ENCODE results near the gene CYP46A1.

Gene CYP46A1

GRCh38 chr14:99744199-99744872 is 60.2 kb downstream of the CYP46A1 start:
- DNase-seq (ENCODE audit: low read depth, low spot score), result no peak
- ChIA-PET CTCF (interaction anchor here (0.8 to 5.8 kb wide), 9 partner anchors 8 to 155 kb away, joined by 3 to 43 read pairs (median 4); partner anchors contain the start of gene EML1), POLR2A (interaction anchor here (0.7 to 1.6 kb wide), 3 partner anchors 10 to 73 kb away, joined by 3 to 8 read pairs (median 3); no protein-coding TSS in a partner anchor)
- no peak overlapping the region for H3K4me3 ChIP-seq (ENCODE audit: low read depth, low read length)
- no peak for TF ChIP-seq CTCF (IDR thresholded peaks at IDR 0.05; ENCODE audit: insufficient read depth, low read length, missing control alignments)

DNA sequence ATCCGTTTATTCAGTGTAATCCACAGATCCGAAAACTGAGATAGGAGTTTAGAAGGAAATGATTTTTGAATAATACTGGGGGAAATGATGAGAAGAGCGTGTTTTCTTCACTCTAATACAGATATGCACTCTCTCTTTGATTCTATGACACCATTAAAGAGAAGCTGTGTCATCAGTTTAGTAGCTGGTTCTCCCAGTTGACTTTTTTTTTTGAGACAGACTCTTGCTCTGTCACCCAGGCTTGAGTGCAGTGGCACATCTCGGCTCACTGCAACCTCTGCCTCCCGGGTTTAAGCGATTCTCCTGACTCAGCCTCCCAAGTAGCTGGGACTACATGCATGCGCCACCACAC is 60.8 kb downstream of the CYP46A1 start:
- DNase-seq (ENCODE audit: low read depth, low spot score), result no peak
- H3K4me3 ChIP-seq (ENCODE audit: low read depth, low read length), result no peak overlapping the region
- no peak for TF ChIP-seq CTCF (IDR thresholded peaks at IDR 0.05; ENCODE audit: insufficient read depth, low read length, missing control alignments)
- CTCF ChIA-PET, result interaction anchor here (0.9 to 1.8 kb wide), 4 partner anchors 10 to 155 kb away, joined by 3 to 6 read pairs (median 4); partner anchors contain the start of gene EML1
- POLR2A ChIA-PET, result interaction anchor here (0.7 to 1.6 kb wide), 4 partner anchors 9 to 73 kb away, joined by 3 to 8 read pairs (median 3); partner anchors contain the start of gene EML1

- H3K4me3 ChIP-seq (ENCODE audit: low read depth, low read length), result no peak overlapping the region
- ChIA-PET CTCF (interaction anchor here (0.9 to 1.8 kb wide), 4 partner anchors 10 to 154 kb away, joined by 3 to 6 read pairs (median 4); partner anchors contain the start of gene EML1), POLR2A (interaction anchor here (1.1 to 1.6 kb wide), 3 partner anchors 9 to 47 kb away, joined by 3 to 8 read pairs (median 3); partner anchors contain the start of gene EML1)
- peak; percentile 59 for DNase-seq (ENCODE audit: low read depth, low spot score)
- no peak for TF ChIP-seq CTCF (IDR thresholded peaks at IDR 0.05; ENCODE audit: insufficient read depth, low read length, missing control alignments)
Measured at GRCh38 chr14:99745307-99745951, 61.3 kb downstream of the CYP46A1 start.

DNA sequence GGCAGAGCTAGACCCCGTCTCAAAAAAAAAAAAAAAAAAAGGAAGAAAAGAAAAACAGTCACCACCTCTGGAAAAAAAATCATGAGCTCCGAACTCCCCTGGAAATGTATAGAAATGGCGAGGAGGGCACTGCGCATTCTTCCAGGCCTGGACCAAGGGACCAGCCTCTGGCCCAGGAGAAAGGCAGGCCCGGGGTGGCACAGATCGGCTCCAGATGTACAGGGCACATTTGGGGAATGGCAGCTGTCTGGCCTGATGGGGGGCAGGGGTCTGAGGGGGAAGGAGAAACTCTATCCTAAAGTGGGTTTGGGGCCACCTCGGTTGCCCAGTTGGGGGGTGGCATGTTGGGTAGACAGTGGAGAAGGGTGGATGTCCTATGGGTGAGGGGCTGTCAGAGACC is 63.1 kb downstream of the CYP46A1 start:
- no peak for DNase-seq (ENCODE audit: low read depth, low spot score)
- no peak for TF ChIP-seq CTCF (IDR thresholded peaks at IDR 0.05; ENCODE audit: insufficient read depth, low read length, missing control alignments)
- ChIA-PET POLR2A (no interaction called here), CTCF (interaction anchor here (0.8 to 1.3 kb wide), 3 partner anchors 9 to 139 kb away, joined by 3 to 5 read pairs (median 3); no protein-coding TSS in a partner anchor)
- no peak overlapping the region for H3K4me3 ChIP-seq (ENCODE audit: low read depth, low read length)

- POLR2A ChIA-PET, result no interaction called here
- no peak for DNase-seq (ENCODE audit: low read depth, low spot score)
- CTCF ChIA-PET, result interaction anchor here (0.8 to 1.2 kb wide), 3 partner anchors 8 to 138 kb away, joined by 3 to 4 read pairs (median 3); no protein-coding TSS in a partner anchor
- TF ChIP-seq CTCF (IDR thresholded peaks at IDR 0.05; ENCODE audit: insufficient read depth, low read length, missing control alignments), result no peak
- H3K4me3 ChIP-seq (ENCODE audit: low read depth, low read length), result no peak overlapping the region
Measured at GRCh38 chr14:99747582-99748330, 63.7 kb downstream of the CYP46A1 start.

Data from AG04449 (cell line).